Chondrocyte (in vitro differentiated cells): ENCODE data around the gene ASCC1. TPM values are rescaled to one million over a fixed set of nuclear protein-coding genes. Genes with fewer than 3 reads are reported as not detected.
A peak's percentile ranks its signal among the peaks of the same experiment; 100 is the strongest.

Experiments
- DNase-seq: peaks from one replicate; pipeline ENCODE4 v3.0.0; 2021; ENCODE audit warnings: mixed read lengths, low spot score
- H3K27ac Mint-ChIP-seq: one replicate; pipeline ENCODE4 v1.8.0; 2021; ENCODE audit warnings: mild to moderate bottlenecking, moderate library complexity, mixed read lengths; ENCODE audit not compliant: unreplicated experiment
- H3K27me3 Mint-ChIP-seq: 2 replicates; pipeline ENCODE4 v1.8.0; 2021; ENCODE audit warnings: low read depth, mixed read lengths
- H3K36me3 Mint-ChIP-seq: 2 replicates; pipeline ENCODE4 v1.8.0; 2021; ENCODE audit warnings: low read depth, mixed read lengths
- H3K4me1 Mint-ChIP-seq: 2 replicates; pipeline ENCODE4 v1.8.0; 2021; ENCODE audit warnings: low read depth, mild to moderate bottlenecking, mixed read lengths
- H3K4me3 Mint-ChIP-seq: one replicate; pipeline ENCODE4 v1.8.0; 2021; ENCODE audit warnings: mild to moderate bottlenecking, moderate library complexity, mixed read lengths; ENCODE audit not compliant: unreplicated experiment
- H3K9me3 Mint-ChIP-seq: 2 replicates; pipeline ENCODE4 v1.8.0; 2021; ENCODE audit warnings: low read depth, mixed read lengths
- CTCF ChIP-seq: fragments of 200-600 bp; sonication (generic); IDR thresholded peaks from 2 replicates; pipeline ENCODE4 v1.5.0; 2021; ENCODE audit warnings: antibody characterized with exemption, mild to moderate bottlenecking, moderate library complexity
- total RNA-seq: library from RNA; stranded (reverse); gene quantifications from 3 replicates; pipeline ENCODE4 v1.2.1, GENCODE V29; 2021

ASCC1 gene
- total RNA-seq, 1 donor from 2014 or later, result 36.8 TPM

GRCh38 chr10:72261784-72262404, 45.8 kb upstream of the ASCC1 start:
- H3K4me1 Mint-ChIP-seq, result peaks cover 46% of the 10 kb centered on the region
- no peak overlapping the region for H3K4me3 Mint-ChIP-seq
- TF ChIP-seq CTCF, result no peak
- H3K27me3 Mint-ChIP-seq, result no peaks in the 10 kb centered on the region
- no peaks in the 10 kb centered on the region for H3K36me3 Mint-ChIP-seq
- peak overlapping the region; percentile 96 for H3K27ac Mint-ChIP-seq
- DNase-seq, result no peak
- H3K9me3 Mint-ChIP-seq, result no peaks in the 10 kb centered on the region

- peak overlapping the region; percentile 96 for H3K27ac Mint-ChIP-seq
- H3K36me3 Mint-ChIP-seq, result no peaks in the 10 kb centered on the region
- no peaks in the 10 kb centered on the region for H3K9me3 Mint-ChIP-seq
- DNase-seq, result no peak
- TF ChIP-seq CTCF, result peak; percentile 35
- peak overlapping the region; percentile 65 for H3K4me3 Mint-ChIP-seq
- peaks cover 50% of the 10 kb centered on the region for H3K4me1 Mint-ChIP-seq
- no peaks in the 10 kb centered on the region for H3K27me3 Mint-ChIP-seq
These were observed 45.1 kb upstream of the ASCC1 start for GRCh38 chr10:72260976-72261783.

- H3K4me3 Mint-ChIP-seq, result peak overlapping the region; percentile 47
- no peak for TF ChIP-seq CTCF
- H3K27ac Mint-ChIP-seq, result peak overlapping the region; percentile 96
- DNase-seq, result peak; percentile 88
- H3K9me3 Mint-ChIP-seq, result no peaks in the 10 kb centered on the region
- H3K27me3 Mint-ChIP-seq, result no peaks in the 10 kb centered on the region
- peaks cover 58% of the 10 kb centered on the region for H3K4me1 Mint-ChIP-seq
- no peaks in the 10 kb centered on the region for H3K36me3 Mint-ChIP-seq
These were observed 44.3 kb upstream of the ASCC1 start for GRCh38 chr10:72260239-72260975.

- H3K27me3 Mint-ChIP-seq, result no peaks in the 10 kb centered on the region
- TF ChIP-seq CTCF, result no peak
- peak overlapping the region; percentile 96 for H3K27ac Mint-ChIP-seq
- no peaks in the 10 kb centered on the region for H3K36me3 Mint-ChIP-seq
- peaks cover 65% of the 10 kb centered on the region for H3K4me1 Mint-ChIP-seq
- H3K9me3 Mint-ChIP-seq, result no peaks in the 10 kb centered on the region
- peak overlapping the region; percentile 1 for H3K4me3 Mint-ChIP-seq
- no peak for DNase-seq
These were observed 43.6 kb upstream of the ASCC1 start for GRCh38 chr10:72259491-72260238.
